ENCODE results near the gene CCDC24.
A peak's percentile ranks its signal among the peaks of the same experiment; 100 is the strongest.

Gene CCDC24

DNA sequence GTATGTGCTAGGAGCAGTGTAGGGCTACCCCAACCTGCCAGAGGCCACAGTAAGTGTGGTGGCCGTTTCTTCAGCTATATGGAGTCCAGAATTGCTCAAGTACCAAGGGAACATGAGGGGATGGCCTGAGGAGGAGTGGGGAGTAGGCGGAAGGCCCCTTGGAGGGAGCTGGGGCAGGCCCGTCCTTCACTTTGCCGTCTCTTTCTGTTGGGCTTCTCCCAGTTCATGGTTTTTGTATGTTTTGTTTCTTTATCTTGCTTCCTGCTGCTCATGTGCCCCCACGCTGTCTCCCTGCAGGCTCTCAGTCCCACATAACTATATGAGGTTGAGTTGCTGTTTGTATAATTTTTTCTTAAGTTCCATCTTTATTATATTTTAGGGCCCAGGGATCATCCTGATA lies 27.5 kb upstream of the CCDC24 start:
- DNase-seq (ENCODE audit: low spot score): no peak

DNA sequence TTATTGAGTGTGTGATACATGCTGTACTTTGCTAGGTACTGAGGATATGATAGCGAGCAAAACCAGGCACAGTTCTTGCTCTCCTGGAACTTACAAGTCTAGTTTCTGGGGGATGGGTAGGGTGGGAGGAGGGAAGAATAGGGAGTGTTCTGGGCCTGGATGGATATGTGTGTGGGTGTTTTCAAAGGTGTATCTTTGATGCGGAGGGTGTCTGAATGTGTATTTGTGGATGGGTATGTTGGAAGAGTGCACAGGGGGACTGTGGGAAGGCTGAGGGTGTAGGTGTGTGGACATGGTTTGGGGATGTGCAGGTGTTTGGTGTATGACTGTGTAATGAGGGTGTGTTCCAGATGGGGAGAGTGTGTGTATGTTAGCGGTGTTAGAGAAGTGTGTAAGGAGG lies 26.1 kb upstream of the CCDC24 start:
- no peak for DNase-seq (ENCODE audit: low spot score)

DNA sequence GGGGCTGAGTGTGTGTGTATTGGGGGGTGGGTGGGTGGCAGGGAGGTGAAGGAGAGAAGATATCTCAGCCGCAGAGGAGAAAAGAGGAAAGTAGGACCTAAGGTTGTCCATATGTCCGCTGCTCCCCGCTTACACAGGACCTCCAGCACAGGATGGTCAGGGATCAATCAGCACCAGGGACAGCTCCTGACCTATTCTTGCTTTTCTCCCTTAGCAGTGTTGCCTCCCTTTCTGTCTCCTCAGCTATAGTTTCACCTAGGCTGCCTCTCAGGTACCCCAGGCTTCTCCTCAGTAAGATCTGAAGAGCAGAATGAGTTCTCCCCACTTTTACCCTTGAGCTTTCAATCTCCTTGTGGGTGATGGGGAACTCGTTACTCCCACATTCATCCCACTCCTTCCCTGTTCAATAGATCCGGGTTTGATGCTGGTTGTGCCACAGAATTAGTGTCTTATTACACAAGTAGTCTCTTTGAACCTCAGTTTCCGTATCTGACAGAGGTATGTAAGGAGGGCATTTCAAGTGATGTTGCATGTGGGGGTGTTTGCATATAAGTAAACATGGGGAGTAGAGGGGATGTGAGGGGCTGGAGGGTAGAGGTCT lies 23.0 kb upstream of the CCDC24 start:
- DNase-seq (ENCODE audit: low spot score): peak; percentile 48

DNA sequence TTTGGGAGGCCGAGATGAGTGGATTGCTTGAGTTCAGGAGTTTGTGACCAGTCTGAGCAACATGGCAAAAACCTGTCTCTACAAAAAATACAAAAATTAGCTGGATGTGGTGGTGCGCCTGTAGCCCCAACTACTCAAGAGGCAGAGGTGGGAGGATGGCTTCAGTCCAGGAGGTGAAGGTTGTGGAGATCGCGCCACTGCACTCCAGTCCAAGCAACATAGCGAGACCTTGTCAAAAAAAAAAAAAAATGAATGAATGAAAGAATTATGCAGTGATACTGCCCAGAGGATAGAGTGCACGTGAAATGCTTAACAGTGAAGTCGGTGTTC lies 22.0 kb upstream of the CCDC24 start:
- DNase-seq (ENCODE audit: low spot score): no peak

DNA sequence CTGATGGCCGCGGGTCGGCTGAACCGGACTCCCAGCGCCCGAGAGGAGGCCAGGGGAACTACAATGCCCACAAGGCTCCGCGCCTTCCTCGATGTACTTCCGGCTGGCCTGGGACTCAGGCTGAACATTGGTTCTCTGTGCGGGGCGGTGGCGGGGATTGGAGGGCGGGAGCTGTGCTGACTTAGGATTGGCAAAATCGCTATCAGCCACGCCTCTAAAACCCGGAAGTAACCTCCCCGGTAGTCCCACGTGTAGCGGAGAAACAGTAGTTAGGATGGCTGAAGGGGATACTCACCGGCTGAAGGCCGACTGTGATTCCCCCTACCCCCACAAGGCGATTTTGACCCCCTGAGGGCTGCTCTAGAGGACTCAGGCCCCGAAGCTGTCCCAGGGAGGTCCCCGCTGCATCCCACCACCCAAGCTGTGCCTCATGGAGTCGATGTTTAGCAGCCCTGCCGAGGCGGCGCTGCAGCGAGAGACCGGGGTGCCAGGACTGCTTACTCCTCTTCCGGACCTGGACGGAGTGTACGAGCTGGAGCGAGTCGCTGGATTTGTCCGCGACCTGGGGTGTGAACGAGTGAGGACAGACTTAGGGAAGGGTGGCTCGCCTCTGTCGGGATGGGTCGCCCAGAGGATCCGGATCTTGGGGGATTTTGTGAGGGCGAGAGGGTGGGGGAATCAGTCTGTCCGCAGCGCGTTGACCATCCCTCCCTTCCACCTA lies 21.5 kb upstream of the CCDC24 start, which contains the start of gene DPH2:
TSS of gene DPH2 (plus strand) at position 265 of the 721 bp plus-strand sequence. CDS start at position 431, 166 bp downstream.
- DNase-seq (ENCODE audit: low spot score): peak; percentile 98

DNA sequence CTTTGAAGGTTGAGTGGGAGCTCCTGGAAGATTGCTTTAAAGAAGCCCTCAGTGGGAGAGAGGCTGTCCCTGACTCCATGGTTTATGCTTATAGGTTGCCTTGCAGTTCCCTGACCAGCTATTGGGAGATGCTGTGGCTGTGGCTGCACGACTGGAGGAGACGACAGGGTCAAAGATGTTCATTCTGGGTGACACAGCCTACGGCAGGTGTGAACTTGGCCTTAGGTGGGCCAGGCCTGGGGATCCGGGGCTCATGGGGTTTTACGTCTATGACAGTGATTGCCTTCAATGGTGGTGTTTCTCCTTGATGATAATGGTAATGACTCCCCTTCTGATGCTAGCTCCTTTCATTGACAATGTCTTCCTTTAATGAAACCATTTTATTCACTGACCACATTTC lies 20.9 kb upstream of the CCDC24 start:
- peak; percentile 18 for DNase-seq (ENCODE audit: low spot score)

DNA sequence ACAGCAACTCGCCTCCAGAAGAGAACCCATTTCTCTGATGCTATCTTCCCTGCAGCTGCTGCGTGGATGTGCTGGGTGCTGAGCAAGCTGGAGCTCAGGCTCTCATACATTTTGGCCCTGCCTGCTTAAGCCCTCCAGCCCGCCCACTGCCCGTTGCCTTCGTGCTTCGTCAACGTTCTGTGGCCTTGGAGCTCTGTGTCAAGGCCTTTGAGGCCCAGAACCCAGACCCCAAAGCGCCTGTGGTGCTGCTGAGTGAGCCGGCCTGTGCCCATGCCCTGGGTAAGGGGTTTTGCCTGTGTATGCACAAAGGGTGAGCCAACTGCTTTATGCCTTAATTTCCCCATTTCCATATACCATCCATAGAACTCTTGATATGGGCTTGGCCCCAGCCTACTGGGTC lies 20.5 kb upstream of the CCDC24 start:
- no peak for DNase-seq (ENCODE audit: low spot score)

DNA sequence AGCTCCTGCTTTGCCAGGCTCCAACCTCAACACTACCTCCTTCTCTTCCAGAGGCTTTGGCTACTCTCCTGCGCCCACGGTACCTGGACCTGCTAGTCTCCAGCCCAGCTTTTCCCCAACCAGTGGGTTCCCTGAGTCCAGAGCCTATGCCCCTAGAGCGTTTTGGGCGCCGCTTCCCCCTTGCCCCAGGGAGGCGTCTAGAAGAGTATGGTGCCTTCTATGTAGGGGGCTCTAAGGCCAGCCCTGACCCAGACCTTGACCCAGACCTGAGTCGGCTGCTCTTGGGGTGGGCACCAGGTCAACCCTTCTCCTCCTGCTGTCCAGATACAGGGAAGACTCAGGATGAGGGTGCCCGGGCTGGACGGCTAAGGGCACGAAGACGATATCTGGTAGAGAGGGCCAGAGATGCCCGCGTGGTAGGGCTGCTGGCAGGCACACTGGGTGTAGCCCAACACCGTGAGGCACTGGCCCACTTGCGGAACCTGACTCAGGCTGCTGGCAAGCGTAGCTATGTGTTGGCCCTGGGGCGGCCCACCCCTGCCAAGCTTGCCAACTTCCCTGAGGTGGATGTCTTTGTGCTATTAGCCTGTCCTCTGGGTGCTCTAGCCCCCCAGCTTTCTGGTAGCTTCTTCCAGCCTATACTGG lies 19.9 kb upstream of the CCDC24 start:
- DNase-seq (ENCODE audit: low spot score): no peak

DNA sequence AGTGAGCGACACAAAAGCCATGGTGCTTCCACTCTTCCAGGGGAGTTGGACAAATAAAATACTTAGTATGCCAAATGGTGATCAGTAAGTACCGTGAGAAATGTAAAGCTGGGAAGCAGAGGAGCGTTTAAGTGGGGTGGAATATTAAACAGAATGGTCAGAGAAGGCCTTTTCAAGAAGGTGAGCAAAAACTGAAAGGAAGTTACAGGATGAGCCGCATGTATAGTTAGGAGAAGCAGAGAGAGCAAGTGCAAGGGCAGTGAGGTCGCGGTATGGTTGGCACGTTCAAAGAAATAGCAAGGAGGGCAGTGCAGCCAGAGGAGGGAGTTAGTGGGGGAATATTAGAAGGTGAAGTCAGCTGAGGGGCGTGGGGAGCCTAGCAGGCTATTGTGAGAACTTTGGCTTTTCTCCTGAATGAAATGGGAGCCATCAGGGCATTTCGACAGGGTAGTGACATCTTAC lies 17.4 kb upstream of the CCDC24 start:
- DNase-seq (ENCODE audit: low spot score): no peak

DNA sequence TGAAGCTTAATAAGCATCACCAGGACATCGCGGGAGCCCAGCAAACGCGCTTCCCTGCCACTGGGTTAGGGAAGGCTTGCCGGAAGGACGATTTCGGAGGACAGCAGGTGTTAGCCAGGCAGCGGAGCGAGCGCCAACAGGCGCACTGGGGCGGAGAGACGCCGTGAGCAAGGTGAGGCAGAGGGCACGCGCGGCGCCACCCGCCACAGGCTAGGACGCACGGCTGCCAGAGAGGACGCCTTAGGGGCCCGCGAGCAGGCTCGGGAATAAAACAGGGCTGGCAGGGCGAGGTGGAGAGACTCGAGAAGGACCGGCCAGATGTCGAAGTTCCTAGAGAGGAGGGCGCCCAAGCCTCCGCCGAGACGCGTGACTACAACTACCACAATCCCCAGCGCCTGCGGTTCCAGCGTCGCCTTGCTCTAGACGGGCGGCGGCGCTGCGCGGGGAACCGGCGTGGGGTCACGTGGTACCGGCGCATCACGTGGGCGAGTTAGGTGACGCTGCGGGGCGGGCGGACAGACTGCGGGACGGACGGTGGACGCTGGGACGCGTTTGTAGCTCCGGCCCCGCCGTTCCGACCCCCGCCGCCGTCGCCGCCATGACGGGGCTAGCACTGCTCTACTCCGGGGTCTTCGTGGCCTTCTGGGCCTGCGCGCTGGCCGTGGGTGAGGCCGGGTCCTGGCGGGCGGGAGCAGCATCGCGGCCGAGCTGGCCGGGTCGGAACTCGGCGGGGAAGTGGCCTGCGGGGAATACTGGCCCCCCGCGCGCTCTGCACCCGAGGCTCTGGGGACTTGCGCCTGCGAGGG lies 16.8 kb upstream of the CCDC24 start, which contains the start of gene ATP6V0B:
TSS of gene ATP6V0B (plus strand) at position 518 of the 806 bp plus-strand sequence. CDS start at position 599, 81 bp downstream.
- peak; percentile 94 for DNase-seq (ENCODE audit: low spot score)

DNA sequence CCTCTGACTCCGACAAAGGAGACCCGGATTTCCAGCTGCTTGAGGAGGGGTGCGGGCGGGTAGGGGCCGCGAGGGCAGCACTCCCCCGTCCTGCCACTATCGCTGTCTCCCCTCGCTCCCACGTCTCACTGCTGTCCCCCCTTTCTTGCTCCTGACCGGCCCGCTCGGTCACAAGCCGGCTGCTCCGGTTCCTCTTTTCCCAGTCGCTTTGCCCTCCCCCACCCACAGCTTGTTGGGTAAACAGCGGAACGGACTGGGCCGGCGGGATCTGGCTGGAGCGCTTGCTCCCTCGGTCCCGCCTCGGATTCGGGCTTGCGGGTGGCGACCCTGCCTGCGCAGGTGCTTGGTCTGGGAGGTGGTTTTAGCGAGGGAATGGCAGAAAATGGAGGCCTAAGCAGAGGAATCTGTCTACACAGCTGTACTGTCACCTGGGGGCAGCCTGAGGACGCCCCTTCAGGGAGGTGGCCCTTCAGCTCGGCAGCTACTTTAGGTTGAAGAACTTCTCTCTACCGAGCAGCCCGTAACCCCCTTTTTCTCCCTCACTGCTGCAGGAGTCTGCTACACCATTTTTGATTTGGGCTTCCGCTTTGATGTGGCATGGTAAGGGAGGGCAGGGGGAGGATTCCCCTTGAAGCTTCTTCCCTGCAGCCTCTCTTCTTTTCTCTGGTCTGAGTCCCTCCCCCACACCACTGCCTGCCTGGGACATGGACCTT lies 16.0 kb upstream of the CCDC24 start:
- DNase-seq (ENCODE audit: low spot score): peak; percentile 59

DNA sequence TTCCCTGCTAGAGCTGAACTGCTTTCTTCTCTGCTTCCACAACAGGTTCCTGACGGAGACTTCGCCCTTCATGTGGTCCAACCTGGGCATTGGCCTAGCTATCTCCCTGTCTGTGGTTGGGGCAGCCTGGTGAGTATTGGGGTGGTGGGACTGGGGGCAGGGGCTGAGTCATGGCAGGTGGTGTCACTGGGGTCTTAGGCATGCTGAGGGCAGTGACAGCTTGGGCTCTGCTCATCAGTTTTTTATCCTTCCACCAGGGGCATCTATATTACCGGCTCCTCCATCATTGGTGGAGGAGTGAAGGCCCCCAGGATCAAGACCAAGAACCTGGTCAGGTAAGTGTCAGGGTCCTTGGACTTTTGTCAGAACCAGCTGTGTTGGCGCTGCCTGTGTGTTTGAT lies 15.4 kb upstream of the CCDC24 start:
- DNase-seq (ENCODE audit: low spot score): peak; percentile 51

DNA sequence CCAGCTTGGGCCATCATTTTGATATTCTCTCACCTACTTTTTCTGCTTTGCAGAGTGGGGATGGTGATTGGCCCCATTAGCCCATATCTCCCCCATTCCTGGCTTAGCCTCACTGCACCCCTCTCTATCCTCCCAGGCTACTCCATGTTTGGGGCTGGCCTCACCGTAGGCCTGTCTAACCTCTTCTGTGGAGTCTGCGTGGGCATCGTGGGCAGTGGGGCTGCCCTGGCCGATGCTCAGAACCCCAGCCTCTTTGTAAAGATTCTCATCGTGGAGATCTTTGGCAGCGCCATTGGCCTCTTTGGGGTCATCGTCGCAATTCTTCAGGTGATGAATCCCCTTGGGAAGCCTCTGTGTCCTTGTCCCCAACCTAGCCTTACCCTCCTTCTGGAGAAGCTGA lies 14.5 kb upstream of the CCDC24 start:
- DNase-seq (ENCODE audit: low spot score): no peak

DNA sequence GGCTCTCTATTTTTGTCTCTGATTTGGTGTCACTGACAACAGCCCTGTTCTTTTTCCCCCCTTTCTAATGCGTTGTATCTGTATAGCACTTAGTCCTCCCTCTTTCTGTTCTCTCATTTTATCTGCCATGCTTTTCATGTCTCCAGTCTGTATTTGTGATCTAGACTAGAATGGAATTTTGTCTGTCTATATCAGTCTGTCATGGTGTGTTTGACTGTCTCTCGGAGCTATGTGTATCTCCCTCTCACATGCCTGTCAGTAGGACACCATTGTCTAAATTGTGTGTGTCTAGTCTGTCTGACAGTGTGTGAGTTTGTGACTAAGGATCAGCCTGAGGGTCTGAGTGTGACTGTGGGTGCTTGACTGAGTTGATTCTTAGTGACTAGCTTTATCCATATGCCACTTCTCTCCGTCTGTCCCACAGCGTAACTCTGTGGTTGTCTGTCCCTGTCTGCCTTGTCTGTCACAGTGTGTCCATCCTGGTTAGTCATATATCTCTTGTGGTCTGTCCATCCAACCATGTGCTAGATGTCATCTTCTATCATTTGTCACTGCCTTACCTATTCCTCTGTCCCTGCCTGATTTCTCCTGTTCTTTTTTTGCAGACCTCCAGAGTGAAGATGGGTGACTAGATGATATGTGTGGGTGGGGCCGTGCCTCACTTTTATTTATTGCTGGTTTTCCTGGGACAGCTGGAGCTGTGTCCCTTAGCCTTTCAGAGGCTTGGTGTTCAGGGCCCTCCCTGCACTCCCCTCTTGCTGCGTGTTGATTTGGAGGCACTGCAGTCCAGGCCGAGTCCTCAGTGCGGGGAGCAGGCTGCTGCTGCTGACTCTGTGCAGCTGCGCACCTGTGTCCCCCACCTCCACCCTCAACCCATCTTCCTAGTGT lies 13.8 kb upstream of the CCDC24 start:
- DNase-seq (ENCODE audit: low spot score): no peak

DNA sequence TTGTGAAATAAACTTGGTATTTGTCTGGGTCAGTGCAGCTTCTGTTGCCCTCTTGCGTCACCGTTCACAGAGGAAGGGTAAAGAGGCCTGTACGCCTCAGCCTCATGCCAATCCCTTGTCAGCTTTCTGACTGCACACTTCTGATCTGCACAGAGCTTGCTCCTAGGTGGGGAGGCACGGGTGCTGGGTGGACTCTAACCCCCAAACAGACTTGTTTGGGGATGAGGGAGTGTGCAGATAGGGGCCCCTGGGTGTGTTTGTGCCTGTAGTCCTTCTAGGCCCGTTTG lies 13.2 kb upstream of the CCDC24 start:
- peak; percentile 29 for DNase-seq (ENCODE audit: low spot score)

DNA sequence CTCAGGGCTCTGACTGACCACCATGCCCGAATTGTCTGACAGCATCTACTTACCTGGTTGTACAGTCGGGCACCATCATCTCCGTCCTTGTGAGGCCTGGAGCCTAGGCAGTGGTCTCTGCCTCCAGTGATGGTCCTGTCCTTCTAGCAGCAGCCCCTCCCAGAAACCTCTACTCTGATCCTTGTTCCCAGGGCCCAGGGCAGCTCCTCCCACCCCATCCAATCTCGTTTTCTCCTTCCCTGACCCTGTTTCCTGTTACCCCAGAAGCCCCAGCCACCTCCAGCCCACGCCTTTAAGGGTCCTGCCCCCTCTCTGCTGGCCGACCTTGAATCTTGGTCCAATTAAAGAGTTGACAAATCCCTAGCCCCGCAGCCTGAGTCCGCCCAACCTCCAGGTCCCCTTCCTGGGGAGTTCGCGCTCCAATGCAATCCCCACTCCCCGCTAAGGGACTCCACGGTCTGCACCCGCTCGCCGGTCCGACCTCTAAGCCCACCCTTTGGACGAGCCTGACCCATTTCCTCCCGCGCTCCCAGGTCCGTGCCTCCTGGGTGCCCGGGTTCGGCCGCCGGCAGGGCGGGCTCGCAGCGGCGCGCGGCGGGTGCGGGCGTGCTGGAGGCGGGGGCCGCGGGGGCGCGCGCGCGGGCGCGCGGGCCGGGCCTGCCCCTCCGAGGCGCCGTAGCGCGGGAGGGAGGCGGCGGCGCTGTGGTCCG lies 12.7 kb upstream of the CCDC24 start, which contains the start of gene B4GALT2:
TSS of gene B4GALT2 (plus strand) at position 660 of the 710 bp plus-strand sequence. CDS start 1,951 bp downstream, outside the sequence.
- DNase-seq (ENCODE audit: low spot score): peak; percentile 43

DNA sequence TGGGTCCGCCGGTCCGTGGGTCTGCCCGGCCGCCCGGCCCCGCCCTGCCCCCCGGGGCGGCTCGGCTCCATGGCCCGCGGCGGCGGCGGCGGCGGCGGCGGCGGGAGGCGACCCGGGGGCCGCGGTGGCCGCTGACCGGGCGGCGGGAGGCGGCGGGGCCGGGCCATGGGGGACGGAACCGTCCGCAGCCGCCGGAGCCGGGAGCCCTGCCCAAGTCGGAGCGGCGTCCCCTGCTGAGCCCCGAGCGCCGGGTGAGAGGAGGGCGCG lies 12.2 kb upstream of the CCDC24 start:
- no peak for DNase-seq (ENCODE audit: low spot score)

DNA sequence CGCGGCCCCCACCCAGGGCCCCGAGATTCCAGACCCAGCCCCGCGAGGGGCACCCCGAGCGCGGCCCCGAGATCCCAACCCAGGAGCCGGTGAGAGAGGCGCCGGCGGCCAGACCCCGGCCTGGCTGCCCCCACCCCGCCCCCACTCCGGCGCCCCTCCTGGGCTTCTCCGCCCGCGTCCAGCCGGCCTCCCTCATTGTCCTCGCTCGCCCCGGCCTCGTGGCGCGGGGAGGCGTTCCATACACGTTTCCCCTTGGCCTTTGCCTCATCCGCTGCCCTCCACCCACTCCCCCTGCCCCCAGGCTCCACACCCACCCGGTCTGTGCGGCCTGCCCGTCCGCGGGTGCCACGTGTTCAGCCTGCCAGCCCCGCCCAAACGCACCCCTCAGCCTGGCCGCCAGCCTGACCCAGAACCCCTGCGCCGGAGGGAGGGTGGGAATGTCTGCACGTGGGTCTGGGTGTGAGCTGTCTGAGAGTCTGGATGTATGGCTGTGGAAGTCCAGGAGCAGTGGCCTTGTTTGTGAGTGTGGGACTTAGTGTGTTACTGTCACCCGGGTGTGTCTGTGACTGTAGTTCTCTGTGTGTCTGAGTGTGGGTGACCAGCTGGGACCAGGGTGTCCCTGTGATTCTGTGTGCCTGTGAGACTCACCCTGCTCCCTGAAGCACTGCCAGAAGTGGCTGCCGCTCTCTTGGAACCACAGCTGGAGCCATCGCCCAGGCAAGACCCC lies 11.7 kb upstream of the CCDC24 start:
- peak; percentile 47 for DNase-seq (ENCODE audit: low spot score)

DNA sequence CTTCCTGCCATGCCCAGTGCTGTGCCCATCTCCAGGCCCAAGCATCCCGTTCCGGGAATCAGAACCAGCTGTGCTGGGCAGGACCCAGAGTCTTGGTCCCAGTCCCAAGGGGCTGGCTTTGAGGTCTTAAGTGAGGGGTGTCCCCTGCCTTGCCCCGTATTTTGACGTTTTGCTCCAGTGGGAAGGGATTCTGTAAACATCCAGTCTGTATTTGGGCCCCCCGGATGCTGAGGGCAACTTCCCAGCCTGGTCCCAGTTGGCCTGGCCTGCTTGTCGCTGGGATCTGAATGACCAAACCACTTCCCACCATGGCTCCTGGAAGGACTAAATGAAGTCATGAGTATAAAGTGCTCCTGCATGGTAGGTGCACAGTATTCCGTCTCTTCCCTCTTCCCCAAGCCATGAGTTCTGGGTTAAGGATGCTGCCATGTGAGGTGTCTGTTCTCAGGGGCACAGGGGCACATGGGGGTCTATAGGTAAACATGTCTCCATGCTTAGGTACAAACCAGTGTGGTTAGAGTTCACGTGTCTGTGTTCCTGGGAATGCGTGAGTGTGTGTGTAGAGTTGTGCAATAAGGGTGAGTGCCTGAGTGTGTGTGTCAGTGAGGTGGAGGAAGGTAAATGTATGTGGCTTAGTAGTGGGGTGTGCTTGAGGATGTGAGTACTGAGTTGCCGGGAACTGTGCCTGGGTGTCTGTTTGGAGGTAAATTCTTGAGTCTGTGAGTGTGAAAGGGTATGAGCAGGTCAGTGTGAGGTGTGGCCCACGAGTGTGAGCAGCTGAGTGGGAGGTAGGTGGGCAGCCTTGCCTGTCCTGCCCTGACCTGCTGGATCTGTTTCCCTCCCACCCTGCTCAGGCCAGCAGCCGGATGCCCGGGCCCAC lies 10.9 kb upstream of the CCDC24 start:
- peak; percentile 24 for DNase-seq (ENCODE audit: low spot score)
